NCI-H345 treated with DMSO at 0.1 percent for 48 hours (cell line): ENCODE results near the gene LGALS7B.
"Not testable (repeated sequence)": the region's sequence is repeated elsewhere in the genome, so short reads cannot be mapped to it uniquely, and the experiment has no call there.

ENCODE experiments used
- DNase-seq: peaks from one replicate; lab custom pipeline; 2025; ENCODE audit not compliant: unreplicated experiment; lab: John Stamatoyannopoulos, UW

Gene LGALS7B

DNA sequence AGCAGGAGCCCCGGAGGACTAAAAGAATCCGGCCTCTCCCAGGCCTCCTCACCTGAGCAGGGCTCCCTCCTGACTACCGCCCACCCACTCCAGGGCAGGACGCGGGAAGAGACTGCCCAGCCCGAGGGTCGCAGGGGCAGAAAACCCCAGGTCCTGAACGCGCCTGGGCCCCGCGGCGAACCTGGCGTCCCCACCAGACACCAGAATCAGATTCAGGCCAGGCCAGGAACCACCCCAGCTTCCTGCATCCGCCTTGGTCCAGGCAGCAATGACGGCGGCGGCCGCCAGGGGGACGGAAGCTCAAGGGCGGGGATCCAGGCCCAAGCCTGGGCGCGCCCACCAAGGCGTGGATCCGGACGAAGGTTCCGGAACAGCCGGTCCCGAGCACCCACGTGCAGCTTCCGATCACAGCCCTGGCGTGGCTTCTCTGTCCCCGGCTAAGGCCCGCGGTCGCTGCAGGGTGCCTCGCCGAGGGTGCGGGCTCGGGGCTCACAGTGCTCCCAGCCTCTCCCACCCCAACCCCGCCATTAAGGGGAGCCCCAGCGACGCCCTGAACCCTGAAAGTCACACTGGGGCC, 19.3 kb upstream of the LGALS7B start:
- DNase-seq: no peak

DNA sequence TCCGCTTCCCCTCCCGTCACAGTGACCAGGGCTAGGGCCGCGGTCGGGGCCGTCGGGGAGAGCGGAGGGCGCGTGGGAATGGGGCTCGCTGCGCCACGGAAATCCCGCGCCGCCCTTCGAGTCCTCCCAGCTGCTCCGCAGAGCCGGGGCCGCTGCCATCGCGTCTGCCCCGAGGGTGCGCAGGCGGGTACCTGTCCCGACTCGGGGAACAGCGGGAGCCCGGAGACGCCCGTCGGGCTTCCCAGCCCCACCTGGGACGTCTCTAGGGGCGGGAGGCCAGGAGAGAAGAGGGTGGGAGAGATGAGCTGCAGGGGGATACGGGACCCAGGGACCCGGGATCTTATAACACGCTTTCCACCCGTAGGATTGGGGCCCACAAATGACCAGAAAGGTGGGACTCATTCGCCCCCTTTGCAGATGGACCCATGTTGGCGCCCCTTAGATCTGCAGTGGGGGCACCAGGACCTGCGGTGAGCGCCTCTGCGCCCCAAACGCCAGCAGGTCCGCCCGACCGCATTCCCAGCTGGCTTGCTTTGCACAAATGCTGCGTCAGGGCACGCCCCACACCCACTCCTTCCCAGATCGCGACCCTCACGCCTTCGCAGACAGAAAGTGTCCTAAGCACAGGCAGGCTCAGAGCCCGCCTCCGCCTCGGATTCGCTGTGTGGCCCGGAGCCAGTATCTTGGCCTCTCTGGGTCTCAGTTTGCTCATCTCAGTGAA, 18.6 kb upstream of the LGALS7B start:
- not testable (repeated sequence) for DNase-seq

DNA sequence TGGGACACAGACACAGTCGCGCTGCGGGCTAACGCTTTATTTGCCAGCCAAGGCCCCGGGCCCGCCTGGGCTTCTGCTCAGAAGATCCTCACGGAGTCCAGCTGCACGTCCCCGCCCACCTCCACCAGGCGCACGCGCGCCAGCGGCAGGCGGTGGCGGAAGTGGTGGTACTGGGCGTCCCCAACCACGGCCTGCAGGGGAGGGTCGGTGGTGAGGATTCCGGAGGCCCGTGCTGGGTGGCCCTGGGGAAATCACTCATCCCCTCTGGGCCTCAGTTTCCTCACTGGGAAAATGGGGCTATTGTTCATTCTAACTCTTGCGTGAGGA, 18.1 kb upstream of the LGALS7B start:
- DNase-seq: not testable (repeated sequence)

DNA sequence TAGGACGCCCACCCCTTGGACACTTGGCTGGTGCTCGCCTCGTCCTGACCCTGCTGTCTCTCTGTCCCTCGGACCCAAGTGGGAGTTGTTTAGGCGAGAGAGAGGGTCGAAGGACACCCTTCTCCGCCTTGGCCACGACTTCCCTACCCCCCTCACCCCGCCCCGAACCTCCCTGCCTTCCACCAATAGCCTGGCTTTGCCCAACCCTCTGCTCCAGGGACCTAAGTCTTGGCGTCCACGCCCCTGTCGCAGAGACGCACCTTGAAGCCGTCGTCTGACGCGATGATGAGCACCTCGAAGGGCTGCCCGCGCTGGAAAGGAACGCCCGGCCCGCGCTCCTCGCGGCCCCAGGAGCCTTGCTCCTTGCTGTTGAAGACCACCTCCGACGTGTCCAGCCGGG, 17.4 kb upstream of the LGALS7B start:
- DNase-seq: not testable (repeated sequence)

DNA sequence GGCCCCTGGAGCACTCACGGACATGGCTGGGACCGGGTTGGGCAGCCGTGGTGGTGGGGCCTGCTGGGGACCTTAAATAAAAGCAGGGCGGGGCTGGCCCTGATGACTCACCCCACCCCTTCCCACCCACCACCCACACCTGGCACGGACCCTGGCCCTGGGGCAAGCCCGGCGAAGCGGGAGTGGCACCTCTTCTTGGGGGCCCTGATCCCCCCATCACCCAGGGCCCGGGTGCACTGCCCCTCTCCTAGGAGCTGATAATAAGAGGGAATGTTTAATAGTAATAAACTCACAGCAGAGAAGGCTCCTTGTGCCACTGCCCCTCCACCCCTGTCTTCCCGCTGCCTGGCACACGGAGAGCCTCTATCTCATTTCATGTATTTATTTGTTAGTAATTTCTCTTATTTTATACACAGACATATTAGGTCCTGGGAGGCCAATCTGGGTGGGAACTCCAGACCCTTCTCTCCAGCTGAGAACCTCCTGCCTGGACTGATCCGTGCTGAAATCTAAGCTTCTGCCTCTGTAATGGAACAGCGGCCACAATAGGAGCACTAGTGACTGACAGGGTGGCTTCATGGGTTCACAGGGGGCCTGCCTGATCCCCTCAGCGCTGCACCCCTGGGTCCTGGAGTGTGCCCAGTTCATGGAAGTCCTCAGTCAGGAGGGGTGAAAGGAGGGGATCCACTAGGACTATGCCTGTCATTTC, 15.4 kb upstream of the LGALS7B start, which contains the start of gene LGALS7:
LGALS7 (minus strand) TSS at position 49 of the 709 bp plus-strand sequence; CDS start at position 24, 25 bp downstream.
- no peak for DNase-seq

DNA sequence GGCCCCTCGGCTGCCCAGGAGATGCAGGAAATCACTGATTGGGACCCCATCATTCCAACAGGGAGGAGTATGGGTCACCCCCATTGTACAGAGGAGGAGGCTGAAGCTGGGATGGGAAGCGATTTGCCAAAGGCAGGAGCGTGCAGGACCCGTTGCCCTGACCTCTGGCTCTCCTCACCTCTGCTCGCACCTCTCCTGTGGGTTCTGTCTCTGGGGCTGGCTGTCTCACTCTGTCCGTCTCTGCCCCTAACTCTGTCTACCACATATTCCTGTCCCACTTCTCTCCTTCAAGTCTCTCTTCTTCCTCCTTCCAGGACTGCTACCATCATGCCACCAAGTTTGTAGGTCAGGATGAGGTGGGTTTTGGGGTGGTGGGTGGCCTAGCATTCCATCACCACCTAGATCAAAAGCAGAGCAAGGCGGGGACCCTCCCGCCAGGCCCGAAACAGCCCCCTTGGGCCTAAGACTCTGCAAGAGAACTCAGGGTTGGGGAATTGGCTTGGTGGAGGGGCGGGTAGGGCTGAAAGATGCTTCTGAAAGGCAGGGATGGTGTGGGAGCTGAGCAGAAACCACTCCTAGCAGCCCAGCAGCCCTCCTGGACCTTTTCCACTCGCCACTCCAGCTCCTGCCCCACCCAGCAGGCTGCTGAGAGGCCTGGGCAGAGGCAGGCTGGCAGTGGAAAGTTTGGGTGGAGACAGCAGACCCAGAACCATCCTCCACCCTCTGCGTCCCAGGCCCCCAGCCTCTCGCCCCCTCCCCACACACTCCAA, 14.6 kb upstream of the LGALS7B start:
- no peak for DNase-seq

DNA sequence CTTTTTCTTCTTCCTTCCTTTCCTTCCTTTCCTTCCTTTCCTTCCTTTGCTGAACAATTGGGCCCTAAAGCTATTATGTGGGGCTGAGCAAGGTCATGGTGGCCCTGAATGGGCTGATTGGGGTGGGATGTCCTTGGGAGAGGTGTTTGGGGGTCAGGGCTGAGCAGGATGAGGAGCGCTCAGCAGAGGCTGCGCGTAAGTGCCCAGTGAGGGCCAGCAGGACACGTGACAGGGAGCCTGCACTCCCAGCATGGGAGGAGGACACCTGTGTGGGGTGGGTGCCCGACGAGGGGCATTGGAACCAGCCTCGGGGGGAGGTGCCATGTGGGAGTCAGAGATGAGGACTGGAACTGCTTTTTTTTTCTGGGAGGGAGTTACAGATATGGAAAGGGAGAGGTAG, 10.3 kb upstream of the LGALS7B start:
- DNase-seq: no peak

DNA sequence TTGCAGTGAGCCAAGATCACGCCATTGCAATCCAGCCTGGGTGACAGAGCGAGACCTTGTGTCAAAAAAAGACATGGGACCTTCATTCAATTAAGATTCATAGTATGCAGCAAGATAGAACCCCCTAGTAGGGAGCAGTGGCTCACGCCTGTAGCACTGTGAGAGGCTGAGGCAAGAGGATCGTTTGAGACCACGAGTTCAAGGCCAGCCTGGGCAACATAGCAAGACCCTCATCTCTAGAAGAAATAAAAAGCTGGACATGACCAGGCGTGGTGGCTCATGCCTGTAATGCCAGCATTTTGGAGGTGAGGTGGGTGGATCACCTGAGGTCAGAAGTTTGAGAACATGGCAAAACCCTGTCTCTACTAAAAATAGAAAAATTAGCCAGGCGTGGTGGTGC, 8.6 kb upstream of the LGALS7B start:
- no peak for DNase-seq

DNA sequence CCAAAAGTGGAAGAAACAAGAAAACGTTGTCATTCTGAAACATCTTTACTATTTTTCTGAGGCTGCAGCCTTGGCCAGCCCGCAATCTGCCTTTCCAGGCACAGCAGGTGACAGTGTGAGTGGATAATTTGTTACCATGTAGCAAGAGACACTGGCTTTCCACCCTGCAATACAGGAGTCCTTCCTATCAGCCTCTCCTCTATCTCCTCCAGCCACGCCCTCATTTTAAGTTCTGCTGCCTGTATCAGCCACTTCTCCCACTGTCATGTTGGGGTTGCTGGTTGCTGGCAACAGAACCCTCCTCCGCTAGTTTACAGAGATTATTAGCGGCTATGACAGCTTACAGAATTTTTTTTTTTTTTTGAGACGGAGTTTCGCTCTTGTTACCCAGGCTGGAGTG, 7.9 kb upstream of the LGALS7B start:
- no peak for DNase-seq

DNA sequence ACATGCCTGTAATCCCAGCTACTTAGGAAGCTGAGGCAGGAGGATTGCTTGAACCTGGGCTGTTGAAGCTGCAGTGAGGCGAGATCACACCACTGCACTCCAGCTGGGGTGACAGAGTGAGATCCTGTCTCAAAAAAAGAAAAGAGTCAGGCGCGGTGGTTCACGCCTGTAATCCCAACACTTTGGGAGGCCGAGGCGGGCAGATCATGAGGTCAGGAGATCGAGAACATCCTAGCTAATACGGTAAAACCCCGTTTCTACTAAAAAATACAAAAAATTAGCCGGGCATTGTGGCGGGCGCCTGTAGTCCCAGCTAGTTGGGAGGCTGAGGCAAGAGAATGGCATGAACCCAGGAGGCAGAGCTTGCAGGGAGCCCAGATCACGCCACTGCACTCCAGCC, 6.8 kb upstream of the LGALS7B start:
- DNase-seq: not testable (repeated sequence)

DNA sequence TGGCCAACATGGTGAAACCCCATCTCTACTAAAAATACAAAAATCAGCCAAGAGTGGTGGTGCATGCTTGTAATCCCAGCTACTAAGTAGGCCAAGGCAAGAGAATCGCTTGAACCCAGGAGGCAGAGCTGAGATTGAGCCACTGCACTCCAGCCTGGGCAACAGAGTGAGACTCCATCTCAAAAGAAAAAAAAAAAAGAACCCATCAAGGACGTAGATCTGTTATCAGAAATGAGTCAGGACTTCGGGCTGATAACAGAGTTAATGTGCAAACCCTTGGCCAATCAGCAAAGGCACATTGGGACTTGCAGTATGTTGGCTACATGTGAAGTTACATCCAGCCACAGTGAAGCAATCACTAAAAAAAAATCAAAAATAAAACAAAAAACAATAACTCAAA, 4.8 kb upstream of the LGALS7B start:
- no peak for DNase-seq

DNA sequence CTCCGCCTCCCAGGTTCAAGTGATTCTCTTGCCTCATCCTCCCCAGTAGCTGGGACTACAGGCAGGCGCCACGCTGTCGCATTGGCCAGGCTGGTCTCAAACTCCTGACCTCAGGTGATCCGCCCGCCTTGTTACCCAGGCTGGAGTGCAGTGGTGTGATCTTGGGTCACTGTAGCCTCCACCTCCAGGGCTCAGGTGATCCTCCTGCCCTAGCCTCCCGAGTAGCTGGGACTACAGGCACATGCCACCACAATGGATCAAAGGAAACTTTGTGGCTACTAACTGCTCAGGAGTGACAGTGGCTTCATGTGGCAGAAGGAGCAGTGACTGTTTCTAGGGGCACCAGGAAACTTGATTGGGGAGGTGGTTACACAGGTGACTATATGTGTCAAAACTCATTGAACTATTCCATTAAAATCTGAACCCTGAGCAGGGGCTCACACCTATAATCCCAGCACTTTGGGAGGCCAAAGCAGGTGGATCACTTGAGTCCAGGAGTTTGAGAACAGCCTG, 3.8 kb upstream of the LGALS7B start:
- DNase-seq: no peak

DNA sequence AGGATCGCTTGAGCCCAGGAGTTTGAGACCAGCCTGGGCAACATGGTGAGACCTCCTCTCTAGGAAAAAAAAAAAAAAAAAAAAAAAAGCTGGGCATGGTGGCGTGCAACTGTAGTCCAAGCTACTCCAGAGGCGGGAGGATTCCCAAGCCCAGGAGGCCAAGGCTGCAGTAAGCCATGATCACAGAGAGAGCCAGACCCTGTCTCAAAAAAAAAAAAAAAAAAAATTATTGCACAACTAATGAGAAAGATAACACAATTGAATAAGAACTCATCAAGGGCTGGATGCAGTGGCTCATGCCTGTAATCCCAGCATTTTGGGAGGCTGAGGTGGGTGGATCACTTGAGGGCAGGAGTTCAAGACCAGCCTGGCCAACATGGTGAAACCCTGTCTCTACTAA, 2.9 kb upstream of the LGALS7B start:
- not testable (repeated sequence) for DNase-seq

DNA sequence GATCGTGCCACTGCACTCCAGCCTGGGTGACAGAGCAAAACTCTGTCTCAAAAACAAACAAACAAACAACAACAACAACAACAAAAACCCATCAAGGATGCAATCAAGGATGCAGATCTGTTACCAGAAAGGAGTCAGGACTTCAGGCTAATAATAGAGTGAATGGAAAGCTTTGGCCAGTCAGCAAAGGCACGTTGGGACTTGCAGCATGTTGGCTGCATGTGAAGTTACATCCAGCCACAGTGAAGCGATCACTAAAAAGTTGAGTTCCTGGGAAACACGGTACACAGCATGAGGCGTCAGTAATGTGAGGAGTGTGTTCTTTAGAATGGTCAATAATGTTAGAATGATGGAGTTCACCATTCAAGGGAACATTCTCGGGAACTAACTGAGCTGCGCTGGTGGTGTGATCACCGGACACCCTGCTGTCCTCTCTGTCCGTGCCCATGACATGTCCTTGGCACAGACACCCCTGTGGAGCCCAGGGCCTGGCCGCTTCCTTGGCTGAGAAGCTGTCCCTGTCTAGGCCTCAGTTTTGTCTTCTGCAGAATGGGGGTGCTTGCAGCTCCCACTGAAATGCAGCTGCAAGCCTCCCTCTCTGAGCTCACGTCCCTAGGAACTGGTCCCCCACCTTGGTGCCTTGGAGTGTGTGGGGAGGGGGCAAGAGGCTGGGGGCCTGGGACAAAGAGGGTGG, 2.3 kb upstream of the LGALS7B start:
- DNase-seq: no peak

DNA sequence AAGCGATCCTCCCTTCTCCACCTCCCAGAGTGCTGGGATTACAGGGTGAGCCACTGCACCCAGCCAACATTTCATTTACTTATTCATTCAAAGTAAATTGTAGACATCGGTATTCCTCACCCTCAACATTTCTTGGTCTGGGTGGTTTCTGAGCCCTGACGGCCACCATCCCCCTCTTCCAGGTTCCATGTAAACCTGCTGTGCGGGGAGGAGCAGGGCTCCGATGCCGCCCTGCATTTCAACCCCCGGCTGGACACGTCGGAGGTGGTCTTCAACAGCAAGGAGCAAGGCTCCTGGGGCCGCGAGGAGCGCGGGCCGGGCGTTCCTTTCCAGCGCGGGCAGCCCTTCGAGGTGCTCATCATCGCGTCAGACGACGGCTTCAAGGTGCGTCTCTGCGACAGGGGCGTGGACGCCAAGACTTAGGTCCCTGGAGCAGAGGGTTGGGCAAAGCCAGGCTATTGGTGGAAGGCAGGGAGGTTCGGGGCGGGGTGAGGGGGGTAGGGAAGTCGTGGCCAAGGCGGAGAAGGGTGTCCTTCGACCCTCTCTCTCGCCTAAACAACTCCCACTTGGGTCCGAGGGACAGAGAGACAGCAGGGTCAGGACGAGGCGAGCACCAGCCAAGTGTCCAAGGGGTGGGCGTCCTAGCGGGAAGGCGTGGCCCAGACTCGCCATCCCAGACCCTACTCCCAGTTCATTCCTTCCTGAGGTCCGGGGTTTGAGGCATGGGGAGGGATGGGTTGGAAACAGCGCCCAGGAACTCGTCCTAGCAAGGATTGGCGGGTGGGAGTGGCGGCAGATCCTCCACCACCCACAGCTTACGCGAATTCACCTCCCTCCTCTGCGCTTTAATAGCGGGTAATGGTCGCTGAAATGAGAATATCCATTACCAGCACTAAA, 1.8 kb downstream of the LGALS7B start:
- not testable (repeated sequence) for DNase-seq

DNA sequence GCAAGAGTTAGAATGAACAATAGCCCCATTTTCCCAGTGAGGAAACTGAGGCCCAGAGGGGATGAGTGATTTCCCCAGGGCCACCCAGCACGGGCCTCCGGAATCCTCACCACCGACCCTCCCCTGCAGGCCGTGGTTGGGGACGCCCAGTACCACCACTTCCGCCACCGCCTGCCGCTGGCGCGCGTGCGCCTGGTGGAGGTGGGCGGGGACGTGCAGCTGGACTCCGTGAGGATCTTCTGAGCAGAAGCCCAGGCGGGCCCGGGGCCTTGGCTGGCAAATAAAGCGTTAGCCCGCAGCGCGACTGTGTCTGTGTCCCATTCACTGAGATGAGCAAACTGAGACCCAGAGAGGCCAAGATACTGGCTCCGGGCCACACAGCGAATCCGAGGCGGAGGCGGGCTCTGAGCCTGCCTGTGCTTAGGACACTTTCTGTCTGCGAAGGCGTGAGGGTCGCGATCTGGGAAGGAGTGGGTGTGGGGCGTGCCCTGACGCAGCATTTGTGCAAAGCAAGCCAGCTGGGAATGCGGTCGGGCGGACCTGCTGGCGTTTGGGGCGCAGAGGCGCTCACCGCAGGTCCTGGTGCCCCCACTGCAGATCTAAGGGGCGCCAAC, 2.6 kb downstream of the LGALS7B start:
- not testable (repeated sequence) for DNase-seq

DNA sequence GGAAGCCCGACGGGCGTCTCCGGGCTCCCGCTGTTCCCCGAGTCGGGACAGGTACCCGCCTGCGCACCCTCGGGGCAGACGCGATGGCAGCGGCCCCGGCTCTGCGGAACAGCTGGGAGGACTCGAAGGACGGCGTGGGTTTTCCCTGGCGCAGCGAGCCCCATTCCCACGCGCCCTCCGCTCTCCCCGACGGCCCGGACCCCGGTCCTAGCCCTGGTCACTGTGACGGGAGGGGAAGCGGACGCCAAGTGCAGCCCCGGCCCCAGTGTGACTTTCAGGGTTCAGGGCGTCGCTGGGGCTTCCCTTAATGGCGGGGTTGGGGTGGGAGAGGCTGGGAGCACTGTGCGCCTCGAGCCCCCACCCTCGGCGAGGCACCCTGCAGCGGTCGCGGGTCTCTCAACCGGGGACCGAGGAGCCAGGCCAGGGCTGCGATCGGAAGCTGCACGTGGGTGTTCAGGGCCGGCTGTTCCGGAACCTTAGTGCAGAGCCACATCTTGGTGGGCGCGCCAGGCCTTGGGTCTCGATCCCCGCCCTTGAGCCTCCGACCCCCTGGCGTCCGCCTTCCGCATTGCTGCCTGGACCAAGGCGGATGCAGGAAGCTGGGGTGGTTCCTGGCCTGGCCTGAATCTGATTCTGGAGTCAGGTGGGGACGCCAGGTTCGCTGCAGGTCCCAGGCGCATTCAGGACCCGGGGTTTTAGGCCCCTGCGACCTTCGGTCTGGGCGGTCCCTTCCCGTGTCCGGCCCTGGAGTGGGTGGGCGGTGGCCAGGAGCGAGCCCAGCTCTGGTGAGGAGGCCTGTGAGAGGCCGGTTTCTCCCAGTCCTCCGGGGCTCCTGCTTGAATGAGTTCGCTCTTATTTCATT, 3.5 kb downstream of the LGALS7B start:
- DNase-seq: no peak

DNA sequence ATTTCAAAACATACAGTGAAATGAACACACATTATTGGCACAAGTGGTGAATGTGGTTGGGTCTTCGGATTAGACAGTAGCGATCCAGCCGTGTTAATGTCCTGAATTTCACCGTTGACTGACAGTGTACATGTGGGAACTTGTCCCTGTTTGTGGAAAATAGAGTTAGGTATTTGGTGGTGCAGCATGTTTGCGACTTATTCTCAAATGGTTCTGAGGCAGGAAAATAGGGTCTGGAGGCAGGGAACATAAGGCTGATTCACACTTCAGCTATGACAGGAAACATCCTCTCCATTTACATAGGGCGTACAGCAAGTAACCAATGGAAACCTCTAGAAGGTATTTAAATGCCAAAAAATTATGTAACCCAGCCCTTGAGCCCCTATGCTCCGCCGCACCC, 4.2 kb downstream of the LGALS7B start:
- no peak for DNase-seq
